Measurements from ENCODE around the gene ELOVL4. TPM values are rescaled to one million over a fixed set of nuclear protein-coding genes. Genes with fewer than 3 reads are reported as not detected.

The ELOVL4 gene
- total RNA-seq, 1 donor from 2014 or later, result 6.1 TPM

- Mint-ChIP-seq H3K36me3 (ENCODE audit: low read depth) (no peaks in the 10 kb centered on the region), H3K4me1 (ENCODE audit: low read depth) (peaks cover 17% of the 10 kb centered on the region)
- no peak for DNase-seq (ENCODE audit: low spot score)
Observed at GRCh38 chr6:79943133-79943532, 4.2 kb downstream of the ELOVL4 start.

GRCh38 chr6:79941489-79942151 is 5.7 kb downstream of the ELOVL4 start:
- Mint-ChIP-seq H3K27me3 (ENCODE audit: low read depth) (no peaks in the 10 kb centered on the region), H3K36me3 (ENCODE audit: low read depth) (no peaks in the 10 kb centered on the region), H3K4me1 (ENCODE audit: low read depth) (peaks cover 10% of the 10 kb centered on the region), H3K4me3 (ENCODE audit: unreplicated experiment) (no peak overlapping the region), H3K27ac (ENCODE audit: unreplicated experiment) (no peak overlapping the region), H3K9me3 (ENCODE audit: low read depth) (no peaks in the 10 kb centered on the region)
- no peak for TF ChIP-seq CTCF (IDR thresholded peaks at IDR 0.05)
- DNase-seq (ENCODE audit: low spot score), result no peak

More at GRCh38 chr6:79943133-79943532, 4.2 kb downstream of the ELOVL4 start:
- H3K27me3 Mint-ChIP-seq (ENCODE audit: low read depth), result no peaks in the 10 kb centered on the region
- no peak for TF ChIP-seq CTCF (IDR thresholded peaks at IDR 0.05)
- H3K9me3 Mint-ChIP-seq (ENCODE audit: low read depth), result no peaks in the 10 kb centered on the region
- H3K27ac Mint-ChIP-seq (ENCODE audit: unreplicated experiment), result peak overlapping the region; percentile 20
- no peak overlapping the region for H3K4me3 Mint-ChIP-seq (ENCODE audit: unreplicated experiment)

DNA sequence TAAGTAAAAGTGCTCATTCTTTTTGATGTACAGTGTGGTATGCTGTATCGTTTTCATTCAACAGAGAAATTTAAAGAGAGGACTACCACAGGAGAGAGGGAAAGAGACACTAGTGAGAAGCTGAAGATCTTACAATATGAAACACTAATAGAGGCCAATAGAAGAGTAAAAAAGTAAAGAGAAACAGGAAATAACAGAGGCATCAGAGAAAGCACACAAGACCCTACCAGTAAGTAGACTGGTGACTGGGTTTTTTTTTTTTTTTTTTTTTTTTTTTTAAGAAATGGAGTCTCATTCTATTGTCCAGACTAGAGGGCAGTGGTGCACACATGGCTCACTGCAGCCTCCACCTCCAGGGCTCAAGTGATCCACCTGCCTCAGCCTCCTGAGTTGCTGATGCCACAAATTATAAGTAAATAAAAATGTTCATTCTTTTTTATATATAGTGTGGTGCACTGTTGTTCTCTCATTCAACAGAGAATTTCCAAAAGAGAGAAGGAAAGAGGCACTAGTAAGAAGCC is 18.8 kb downstream of the ELOVL4 start:
- Mint-ChIP-seq H3K36me3 (ENCODE audit: low read depth) (peaks cover under 1% of the 10 kb centered on the region), H3K27ac (ENCODE audit: unreplicated experiment) (no peak overlapping the region)
- no peak for TF ChIP-seq CTCF (IDR thresholded peaks at IDR 0.05)

GRCh38 chr6:79927758-79928157 is 19.6 kb downstream of the ELOVL4 start:
- Mint-ChIP-seq H3K4me1 (ENCODE audit: low read depth) (peaks cover 10% of the 10 kb centered on the region), H3K27me3 (ENCODE audit: low read depth) (no peaks in the 10 kb centered on the region), H3K9me3 (ENCODE audit: low read depth) (no peaks in the 10 kb centered on the region), H3K36me3 (ENCODE audit: low read depth) (peaks cover 2% of the 10 kb centered on the region), H3K27ac (ENCODE audit: unreplicated experiment) (no peak overlapping the region), H3K4me3 (ENCODE audit: unreplicated experiment) (no peak overlapping the region)
- TF ChIP-seq CTCF (IDR thresholded peaks at IDR 0.05), result no peak
- no peak for DNase-seq (ENCODE audit: low spot score)

More for the DNA sequence above, 18.8 kb downstream of the ELOVL4 start:
- DNase-seq (ENCODE audit: low spot score), result no peak
- H3K27me3 Mint-ChIP-seq (ENCODE audit: low read depth), result no peaks in the 10 kb centered on the region
- H3K4me1 Mint-ChIP-seq (ENCODE audit: low read depth), result peaks cover 4% of the 10 kb centered on the region
- no peaks in the 10 kb centered on the region for H3K9me3 Mint-ChIP-seq (ENCODE audit: low read depth)
- H3K4me3 Mint-ChIP-seq (ENCODE audit: unreplicated experiment), result no peak overlapping the region

- H3K27me3 Mint-ChIP-seq (ENCODE audit: low read depth), result no peaks in the 10 kb centered on the region
- peaks cover 6% of the 10 kb centered on the region for H3K36me3 Mint-ChIP-seq (ENCODE audit: low read depth)
- DNase-seq (ENCODE audit: low spot score), result no peak
- H3K4me3 Mint-ChIP-seq (ENCODE audit: unreplicated experiment), result no peak overlapping the region
- H3K27ac Mint-ChIP-seq (ENCODE audit: unreplicated experiment), result no peak overlapping the region
- H3K9me3 Mint-ChIP-seq (ENCODE audit: low read depth), result no peaks in the 10 kb centered on the region
- no peak for TF ChIP-seq CTCF (IDR thresholded peaks at IDR 0.05)
- peaks cover 10% of the 10 kb centered on the region for H3K4me1 Mint-ChIP-seq (ENCODE audit: low read depth)
Observed at GRCh38 chr6:79923270-79923669, 24.1 kb downstream of the ELOVL4 start.

Measured in chondrocyte (in vitro differentiated cells).